ENCODE measurements around the gene XK. TPM values are rescaled to one million over a fixed set of nuclear protein-coding genes. Genes with fewer than 3 reads are reported as not detected.
"Not testable (repeated sequence)": the region's sequence is repeated elsewhere in the genome, so short reads cannot be mapped to it uniquely, and the experiment has no call there.

Gene XK
- total RNA-seq, 1 donor from 2014 or later: 7.4 TPM

DNA sequence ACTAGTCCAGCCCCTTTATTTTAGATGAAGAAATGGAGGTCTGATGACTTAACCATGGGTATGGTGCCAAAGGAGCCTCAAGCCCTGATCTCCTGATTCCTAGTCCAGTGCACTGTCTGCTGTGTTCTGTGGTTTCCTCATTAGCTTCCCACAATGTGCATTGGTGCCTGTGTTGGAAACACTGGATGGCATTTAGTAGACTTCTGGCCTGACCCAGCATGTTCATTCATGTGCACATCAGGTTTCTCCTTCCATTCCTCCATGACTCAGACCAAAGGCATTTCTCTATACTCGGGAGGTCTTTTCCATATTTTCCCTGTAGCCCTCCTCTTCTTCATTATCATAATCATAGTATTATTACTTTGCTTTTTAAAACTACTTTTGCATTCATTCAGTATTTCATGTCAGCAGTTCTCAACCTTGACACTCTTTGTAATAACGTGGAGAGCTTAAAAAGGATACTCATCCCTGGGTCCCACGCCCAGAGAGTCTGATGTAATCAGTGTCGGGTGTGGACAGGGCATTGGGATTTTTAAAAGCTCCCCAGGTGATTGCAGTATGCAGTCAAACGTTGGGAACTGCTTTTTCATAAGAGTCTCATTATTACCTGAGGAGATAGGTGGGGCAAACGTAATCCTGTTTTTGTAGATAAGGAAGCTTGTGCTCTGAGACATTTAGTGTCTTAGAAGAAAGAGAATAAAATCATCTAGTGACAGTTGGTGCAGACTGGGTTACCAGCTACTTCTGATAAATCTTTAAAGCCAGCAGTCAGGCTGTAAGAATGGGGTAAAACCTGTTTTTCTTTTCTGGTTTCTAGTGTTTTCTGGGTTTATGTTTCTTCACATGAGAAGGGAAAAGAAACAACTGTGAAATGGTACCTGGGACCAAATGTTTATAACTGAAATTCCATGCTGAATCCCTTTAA lies 40.9 kb upstream of the XK start:
- no peak for DNase-seq
- H3K27ac Mint-ChIP-seq (ENCODE audit: unreplicated experiment): no peak overlapping the region
- no peaks in the 10 kb centered on the region for H3K36me3 Mint-ChIP-seq (ENCODE audit: unreplicated experiment)
- TF ChIP-seq, protein P1, sequence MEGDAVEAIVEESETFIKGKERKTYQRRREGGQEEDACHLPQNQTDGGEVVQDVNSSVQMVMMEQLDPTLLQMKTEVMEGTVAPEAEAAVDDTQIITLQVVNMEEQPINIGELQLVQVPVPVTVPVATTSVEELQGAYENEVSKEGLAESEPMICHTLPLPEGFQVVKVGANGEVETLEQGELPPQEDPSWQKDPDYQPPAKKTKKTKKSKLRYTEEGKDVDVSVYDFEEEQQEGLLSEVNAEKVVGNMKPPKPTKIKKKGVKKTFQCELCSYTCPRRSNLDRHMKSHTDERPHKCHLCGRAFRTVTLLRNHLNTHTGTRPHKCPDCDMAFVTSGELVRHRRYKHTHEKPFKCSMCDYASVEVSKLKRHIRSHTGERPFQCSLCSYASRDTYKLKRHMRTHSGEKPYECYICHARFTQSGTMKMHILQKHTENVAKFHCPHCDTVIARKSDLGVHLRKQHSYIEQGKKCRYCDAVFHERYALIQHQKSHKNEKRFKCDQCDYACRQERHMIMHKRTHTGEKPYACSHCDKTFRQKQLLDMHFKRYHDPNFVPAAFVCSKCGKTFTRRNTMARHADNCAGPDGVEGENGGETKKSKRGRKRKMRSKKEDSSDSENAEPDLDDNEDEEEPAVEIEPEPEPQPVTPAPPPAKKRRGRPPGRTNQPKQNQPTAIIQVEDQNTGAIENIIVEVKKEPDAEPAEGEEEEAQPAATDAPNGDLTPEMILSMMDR (IDR thresholded peaks at IDR 0.05; ENCODE audit: partially characterized antibody, unreplicated experiment): no peak
- H3K27me3 Mint-ChIP-seq (ENCODE audit: unreplicated experiment): peaks cover 2% of the 10 kb centered on the region
- H3K4me1 Mint-ChIP-seq (ENCODE audit: low read depth, unreplicated experiment): peaks cover 11% of the 10 kb centered on the region
- H3K4me3 Mint-ChIP-seq (ENCODE audit: unreplicated experiment): no peak overlapping the region
- peaks cover 3% of the 10 kb centered on the region for H3K9me3 Mint-ChIP-seq (ENCODE audit: unreplicated experiment)

DNA sequence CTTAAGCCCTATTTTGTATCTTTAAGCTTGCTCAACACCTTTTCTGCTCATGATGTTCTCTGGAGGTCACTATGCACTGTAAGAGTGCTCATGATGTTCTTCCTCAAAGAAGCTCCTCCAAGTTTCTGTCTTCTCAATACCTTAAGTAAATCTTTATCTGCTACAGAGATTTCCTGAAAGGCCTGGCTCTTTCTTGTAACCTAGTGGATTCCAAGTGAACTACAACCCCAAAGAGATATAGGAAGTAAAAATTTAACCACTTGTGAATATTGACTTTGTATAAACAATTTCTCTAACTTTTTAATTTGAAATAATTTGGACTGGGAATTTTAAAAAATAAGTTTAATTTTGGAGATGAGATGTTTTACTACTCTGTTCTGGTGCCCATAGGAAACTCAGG lies 39.3 kb upstream of the XK start:
- no peak for DNase-seq
- H3K4me3 Mint-ChIP-seq (ENCODE audit: unreplicated experiment): no peak overlapping the region
- H3K27me3 Mint-ChIP-seq (ENCODE audit: unreplicated experiment): peaks cover 2% of the 10 kb centered on the region
- H3K9me3 Mint-ChIP-seq (ENCODE audit: unreplicated experiment): peaks cover 2% of the 10 kb centered on the region
- TF ChIP-seq, protein P1 (IDR thresholded peaks at IDR 0.05; ENCODE audit: partially characterized antibody, unreplicated experiment): peak; percentile 32
- peaks cover 10% of the 10 kb centered on the region for H3K4me1 Mint-ChIP-seq (ENCODE audit: low read depth, unreplicated experiment)
- H3K36me3 Mint-ChIP-seq (ENCODE audit: unreplicated experiment): no peaks in the 10 kb centered on the region
- no peak overlapping the region for H3K27ac Mint-ChIP-seq (ENCODE audit: unreplicated experiment)

DNA sequence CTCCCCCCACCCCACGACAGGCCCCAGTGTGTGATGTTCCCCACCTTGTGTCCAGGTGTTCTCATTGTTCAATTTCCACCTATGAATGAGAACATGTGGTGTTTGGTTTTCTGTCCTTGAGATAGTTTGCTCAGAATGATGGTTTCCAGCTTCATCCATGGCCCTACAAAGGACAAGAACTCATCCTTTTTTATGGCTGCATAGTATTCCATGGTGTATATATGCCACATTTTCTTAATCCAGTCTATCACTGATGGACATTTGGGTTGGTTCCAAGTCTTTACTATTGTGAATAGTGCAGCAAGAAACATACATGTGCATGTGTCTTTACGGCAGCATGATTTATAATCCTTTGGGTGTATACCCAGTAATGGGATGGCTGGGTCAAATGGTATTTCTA lies 34.7 kb upstream of the XK start:
- not testable (repeated sequence) for H3K9me3 Mint-ChIP-seq (ENCODE audit: unreplicated experiment); H3K4me3 Mint-ChIP-seq (ENCODE audit: unreplicated experiment); DNase-seq

DNA sequence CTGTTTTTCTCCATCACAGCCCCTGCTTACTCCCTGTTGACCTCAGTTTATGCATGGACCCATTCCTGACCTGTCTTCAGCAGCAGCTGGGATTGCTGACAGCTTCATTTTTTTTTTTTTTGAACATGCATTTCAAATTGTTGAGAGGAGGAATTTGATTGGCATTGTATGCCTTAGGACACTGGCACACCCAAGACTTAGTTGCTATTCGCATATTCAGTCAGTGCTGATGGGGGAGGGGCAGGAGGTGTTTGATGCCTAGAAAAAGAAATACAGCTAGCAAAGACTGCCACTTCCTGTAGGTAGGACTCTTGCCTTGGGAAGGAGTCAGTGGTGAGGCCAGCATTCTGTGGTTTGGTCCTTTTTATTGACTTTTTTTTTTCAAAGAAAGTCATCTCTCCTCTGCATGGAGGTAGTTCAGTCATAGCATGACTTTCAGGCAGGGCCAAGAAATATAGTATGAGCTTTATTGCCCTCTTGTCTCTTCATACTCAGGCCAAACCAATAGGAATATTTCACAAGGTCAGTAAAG lies 33.6 kb upstream of the XK start:
- Mint-ChIP-seq H3K4me1 (ENCODE audit: low read depth, unreplicated experiment) (peaks cover 19% of the 10 kb centered on the region), H3K4me3 (ENCODE audit: unreplicated experiment) (no peak overlapping the region), H3K27me3 (ENCODE audit: unreplicated experiment) (peaks cover 2% of the 10 kb centered on the region), H3K27ac (ENCODE audit: unreplicated experiment) (no peak overlapping the region), H3K36me3 (ENCODE audit: unreplicated experiment) (no peaks in the 10 kb centered on the region), H3K9me3 (ENCODE audit: unreplicated experiment) (peaks cover 2% of the 10 kb centered on the region)
- DNase-seq: no peak
- TF ChIP-seq, protein P1 (IDR thresholded peaks at IDR 0.05; ENCODE audit: partially characterized antibody, unreplicated experiment): no peak

More for the DNA sequence above, 34.7 kb upstream of the XK start:
- not testable (repeated sequence) for H3K27me3 Mint-ChIP-seq (ENCODE audit: unreplicated experiment); H3K36me3 Mint-ChIP-seq (ENCODE audit: unreplicated experiment); H3K27ac Mint-ChIP-seq (ENCODE audit: unreplicated experiment)
- peaks cover 19% of the 10 kb centered on the region for H3K4me1 Mint-ChIP-seq (ENCODE audit: low read depth, unreplicated experiment)

DNA sequence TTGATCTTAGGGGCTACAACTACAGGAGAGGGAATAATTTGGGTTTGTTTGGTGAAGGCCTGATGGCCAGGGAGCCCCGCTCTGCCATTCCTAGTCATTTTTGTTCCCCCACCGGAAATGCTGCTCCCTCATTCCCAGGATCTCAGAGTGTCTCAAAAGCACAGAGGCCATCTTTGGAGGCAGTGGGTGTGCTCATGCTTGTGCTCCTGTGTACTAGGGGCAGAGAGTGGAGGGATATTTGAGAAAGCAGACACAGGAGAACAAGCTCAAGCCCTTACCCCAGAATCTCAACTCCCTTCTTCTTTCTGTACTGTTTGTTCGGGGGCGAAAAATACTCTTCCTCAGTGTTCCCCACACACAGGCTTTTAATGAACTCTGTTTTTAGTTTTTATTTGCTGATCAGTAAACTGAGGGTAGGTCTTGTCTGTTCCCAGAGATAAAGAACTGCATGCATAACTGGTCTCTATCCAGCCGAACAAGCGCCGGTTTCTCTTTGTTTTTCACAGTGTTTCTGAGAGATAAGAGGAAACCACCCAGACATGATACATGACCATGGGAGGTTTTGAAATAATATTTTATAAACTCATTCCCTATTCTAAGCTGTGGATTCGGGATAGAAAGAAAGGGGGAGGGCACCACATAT lies 32.9 kb upstream of the XK start:
- no peak for DNase-seq
- Mint-ChIP-seq H3K27ac (ENCODE audit: unreplicated experiment) (peak overlapping the region; percentile 73), H3K36me3 (ENCODE audit: unreplicated experiment) (no peaks in the 10 kb centered on the region), H3K4me3 (ENCODE audit: unreplicated experiment) (peak overlapping the region; percentile 61), H3K4me1 (ENCODE audit: low read depth, unreplicated experiment) (peaks cover 19% of the 10 kb centered on the region), H3K9me3 (ENCODE audit: unreplicated experiment) (peaks cover 2% of the 10 kb centered on the region), H3K27me3 (ENCODE audit: unreplicated experiment) (peaks cover 2% of the 10 kb centered on the region)
- TF ChIP-seq, protein P1 (IDR thresholded peaks at IDR 0.05; ENCODE audit: partially characterized antibody, unreplicated experiment): no peak

Measured in glutamatergic neuron (in vitro differentiated cells).